B cell (primary cell): Measurements from ENCODE around the gene TF.

ENCODE experiments used
- CTCF ChIP-seq: fragments of 200-600 bp; IDR thresholded peaks from one replicate; pipeline ENCODE4 v1.8.0; 2022; ENCODE audit warnings: antibody characterized with exemption, mild to moderate bottlenecking
- EZH2 ChIP-seq: IDR thresholded peaks from 2 replicates; pipeline ENCODE4 v1.6.1; 2012; ENCODE audit warnings: borderline replicate concordance, low read depth, mild to moderate bottlenecking, moderate library complexity, low read length; ENCODE audit not compliant: insufficient read depth, poor library complexity, severe bottlenecking

GRCh38 chr3:133836497-133837158 is 90.4 kb downstream of the TF start:
- no peak for TF ChIP-seq CTCF
- no peak for TF ChIP-seq EZH2
